Mucosa of stomach (tissue), 1 donor: ENCODE results near the gene LAS1L.
"Not testable (repeated sequence)": the region's sequence is repeated elsewhere in the genome, so short reads cannot be mapped to it uniquely, and the experiment has no call there.

ENCODE experiments used
- H3K27me3 ChIP-seq: one replicate; pipeline ENCODE4 v1.7.0; 2013; ENCODE audit warnings: mild to moderate bottlenecking, low read length; ENCODE audit not compliant: control insufficient read depth, insufficient read depth
- H3K36me3 ChIP-seq: one replicate; pipeline ENCODE4 v1.7.0; 2013; ENCODE audit warnings: low read length; ENCODE audit not compliant: control insufficient read depth, insufficient read depth
- H3K4me1 ChIP-seq: one replicate; pipeline ENCODE4 v1.7.0; 2013; ENCODE audit warnings: mild to moderate bottlenecking, low read length; ENCODE audit not compliant: control insufficient read depth, insufficient read depth
- H3K4me3 ChIP-seq: one replicate; pipeline ENCODE4 v1.7.0; 2013; ENCODE audit warnings: low read length
- H3K9ac ChIP-seq: one replicate; pipeline ENCODE4 v1.7.0; 2013; ENCODE audit warnings: mild to moderate bottlenecking, low read length, moderate library complexity
- H3K9me3 ChIP-seq: one replicate; pipeline ENCODE4 v1.7.0; 2013; ENCODE audit warnings: mild to moderate bottlenecking, low read length, moderate library complexity; ENCODE audit not compliant: control insufficient read depth
- donor health status: Pancreatic carcinoma.

Gene LAS1L

DNA sequence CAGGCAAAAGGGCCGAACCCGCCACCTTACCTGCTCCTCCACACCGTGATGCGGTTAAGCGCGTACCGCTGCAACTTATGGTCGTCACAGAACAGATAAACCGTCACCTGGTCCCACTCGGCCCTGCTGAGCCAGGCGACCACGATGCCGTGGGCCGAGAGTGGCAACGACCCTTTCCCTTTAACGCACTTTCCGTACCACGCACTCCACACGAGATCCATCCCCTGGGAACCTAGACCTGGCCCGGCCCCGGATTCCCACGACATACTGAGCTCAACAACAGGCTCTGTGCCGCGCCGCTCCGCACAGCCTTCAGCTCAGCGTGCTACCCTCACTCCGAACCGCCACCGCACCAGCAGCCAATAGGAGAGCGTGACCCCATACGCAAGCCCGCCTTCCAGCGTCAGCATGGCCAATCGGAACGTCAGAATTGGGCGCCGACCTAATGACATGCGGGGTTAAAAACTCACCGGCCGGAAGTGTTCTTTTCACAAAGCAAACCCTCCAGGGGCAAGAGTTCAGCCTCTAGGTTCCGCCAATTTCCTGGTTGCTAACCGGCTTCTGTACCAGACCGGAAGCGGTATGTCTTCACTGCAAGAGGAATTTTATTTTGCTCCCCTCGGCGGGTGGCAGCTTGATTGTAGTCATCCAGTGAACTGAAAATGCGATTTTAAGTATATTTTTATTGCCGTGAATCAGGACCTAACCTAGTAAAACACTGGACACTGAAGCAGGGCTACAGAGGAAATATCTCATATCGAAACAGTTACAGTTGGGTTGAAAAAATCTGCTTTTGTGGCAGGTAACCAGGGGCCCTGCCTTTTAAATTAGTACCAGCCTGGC is at the start of gene LAS1L:
Gene LAS1L, minus strand, starts transcription at position 338 of the 843 bp plus-strand sequence. Its CDS starts 72 bp downstream, at position 266.
- H3K9ac ChIP-seq, result peak within 1 kb of the TSS; percentile 72
- no peaks in the 10 kb centered on the region for H3K4me1 ChIP-seq
- H3K4me3 ChIP-seq, result peak within 1 kb of the TSS; percentile 67
- H3K9me3 ChIP-seq, result no peaks in the 10 kb centered on the region
- no peaks in the 10 kb centered on the region for H3K27me3 ChIP-seq
- no peaks in the 10 kb centered on the region for H3K36me3 ChIP-seq

DNA sequence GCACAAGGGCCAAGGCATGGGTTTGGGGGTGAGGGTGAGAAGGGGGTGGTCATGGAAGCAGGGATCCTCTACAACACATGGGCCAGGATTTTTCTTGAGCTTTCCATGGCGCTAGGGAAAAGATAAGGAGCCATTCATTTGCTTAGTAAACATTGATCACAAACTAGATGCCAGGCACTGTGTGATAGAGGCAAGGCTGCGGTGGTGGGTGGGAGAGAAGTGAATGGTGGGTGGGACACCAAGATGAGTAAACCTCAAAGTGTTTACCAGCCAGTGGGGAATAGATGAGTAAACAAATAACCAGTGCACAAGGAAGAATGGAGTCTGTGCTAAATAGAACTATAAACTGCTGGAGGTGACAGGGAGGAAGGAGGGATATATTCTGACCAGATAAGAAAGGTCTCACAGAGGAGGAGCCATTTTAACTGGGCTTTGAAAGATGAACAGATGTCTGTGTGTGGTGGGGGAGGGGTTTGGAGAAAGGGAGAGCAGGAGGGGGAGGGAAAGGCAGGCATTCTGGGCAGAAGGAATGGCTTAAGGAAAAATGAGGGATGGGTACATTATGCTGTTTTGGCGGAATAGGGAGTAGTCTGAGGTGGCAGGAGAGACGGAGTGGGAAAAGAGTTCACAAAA is 48.0 kb upstream of the LAS1L start:
- Histone ChIP-seq H3K36me3 (no peaks in the 10 kb centered on the region), H3K4me1 (peaks cover 7% of the 10 kb centered on the region), H3K27me3 (no peaks in the 10 kb centered on the region), H3K9ac (no peak overlapping the region), H3K9me3 (no peaks in the 10 kb centered on the region), H3K4me3 (no peak overlapping the region)

DNA sequence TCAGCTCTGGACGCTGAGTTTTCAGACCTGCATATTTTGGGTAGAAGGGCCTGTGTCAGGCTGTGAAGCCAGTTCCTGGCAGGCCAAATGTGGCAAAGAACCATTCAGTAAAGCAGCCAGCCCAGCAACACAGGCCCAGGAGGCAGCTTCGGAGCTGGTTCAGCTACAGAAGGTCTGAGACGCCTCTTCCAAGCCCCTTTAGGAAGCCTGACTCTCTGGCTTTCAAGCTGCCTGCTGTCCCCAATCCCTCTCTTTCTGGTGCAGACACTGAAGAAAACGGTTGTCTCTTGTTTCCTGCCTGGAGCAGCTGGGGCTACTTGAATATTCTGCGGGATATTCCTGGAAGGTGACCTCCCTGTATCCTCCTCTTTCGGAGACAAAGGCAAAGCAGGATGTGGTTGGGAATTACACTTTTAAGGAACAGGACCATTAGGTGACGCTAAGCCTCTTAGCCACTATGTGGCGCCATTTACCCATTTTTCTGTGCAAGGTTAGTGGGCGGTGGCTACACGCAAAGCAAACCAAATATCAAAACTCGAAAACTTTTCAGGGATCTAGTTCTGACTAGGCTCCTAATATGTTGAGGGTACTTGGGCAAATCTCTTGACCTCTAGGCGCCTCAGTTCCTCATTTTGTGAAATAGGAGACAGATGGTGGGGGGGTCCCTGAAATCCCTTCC is 47.2 kb upstream of the LAS1L start:
- H3K9ac ChIP-seq, result no peak overlapping the region
- H3K4me1 ChIP-seq, result peaks cover 5% of the 10 kb centered on the region
- H3K4me3 ChIP-seq, result no peak overlapping the region
- no peaks in the 10 kb centered on the region for H3K27me3 ChIP-seq
- no peaks in the 10 kb centered on the region for H3K36me3 ChIP-seq
- no peaks in the 10 kb centered on the region for H3K9me3 ChIP-seq

DNA sequence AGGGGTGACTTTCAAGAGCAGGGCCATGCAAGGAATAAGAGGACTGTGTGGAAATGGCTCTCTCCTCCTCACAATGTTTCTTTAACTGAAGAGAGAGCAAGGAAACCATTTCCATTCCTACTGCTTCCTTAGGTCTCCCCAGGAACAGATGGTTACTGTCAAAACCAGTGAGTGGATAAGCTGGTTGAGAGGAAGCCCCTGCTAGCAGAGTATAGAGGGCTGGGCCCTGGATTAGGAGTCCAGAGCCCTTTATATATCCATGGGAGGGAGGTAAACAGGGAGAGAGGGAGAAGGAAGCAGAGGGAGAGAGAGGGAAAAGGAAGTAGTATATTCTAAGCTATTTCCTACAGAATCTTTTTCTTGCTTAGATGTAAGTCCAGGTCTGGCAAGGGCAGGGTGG is 43.8 kb upstream of the LAS1L start:
- H3K27me3 ChIP-seq, result no peaks in the 10 kb centered on the region
- H3K9me3 ChIP-seq, result no peaks in the 10 kb centered on the region

DNA sequence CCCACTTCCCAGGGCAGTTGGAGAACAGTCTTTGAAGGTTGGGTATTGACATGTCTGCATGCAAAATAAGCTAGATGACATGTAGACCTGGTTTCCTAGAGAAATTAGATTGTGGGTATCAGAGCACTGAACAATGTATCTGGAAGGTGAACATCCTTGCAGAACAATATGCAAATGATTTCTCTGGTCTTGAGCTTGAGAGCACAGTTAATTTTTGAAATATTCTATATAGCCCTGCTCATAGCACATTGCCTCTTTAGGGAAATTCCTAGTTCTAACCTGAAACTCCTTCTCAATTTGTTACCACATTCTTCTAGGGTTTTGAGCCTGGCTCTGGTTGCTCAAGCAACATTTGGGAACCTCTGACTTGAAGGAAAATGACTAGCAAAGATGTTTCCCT is 41.6 kb upstream of the LAS1L start:
- Histone ChIP-seq H3K9ac (no peak overlapping the region), H3K4me3 (no peak overlapping the region), H3K4me1 (no peaks in the 10 kb centered on the region), H3K36me3 (no peaks in the 10 kb centered on the region), H3K9me3 (no peaks in the 10 kb centered on the region), H3K27me3 (no peaks in the 10 kb centered on the region)

More for the DNA sequence above, 43.8 kb upstream of the LAS1L start:
- Histone ChIP-seq H3K36me3 (no peaks in the 10 kb centered on the region), H3K9ac (no peak overlapping the region), H3K4me3 (no peak overlapping the region), H3K4me1 (peaks cover 5% of the 10 kb centered on the region)

DNA sequence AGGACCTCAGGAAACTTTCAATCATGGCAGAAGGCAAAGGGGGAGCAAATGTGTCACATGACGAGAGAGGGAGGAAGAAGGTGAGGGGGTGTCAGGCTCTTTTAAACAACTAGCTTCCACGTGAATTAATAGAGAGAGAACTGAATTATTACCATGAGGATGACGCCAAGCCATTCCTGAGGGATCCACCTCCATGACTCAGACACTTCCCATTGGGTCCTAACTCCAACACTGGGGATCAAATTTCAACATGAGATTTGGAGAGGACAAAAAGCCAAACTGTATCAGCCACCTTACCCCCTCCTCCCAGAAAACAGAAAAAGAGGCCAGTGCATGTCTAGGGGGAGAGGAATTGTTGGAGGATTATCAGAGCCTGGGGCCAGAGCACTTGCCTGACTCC is 40.4 kb upstream of the LAS1L start:
- H3K4me1 ChIP-seq, result no peaks in the 10 kb centered on the region
- H3K9ac ChIP-seq, result no peak overlapping the region
- H3K4me3 ChIP-seq, result no peak overlapping the region
- H3K27me3 ChIP-seq, result no peaks in the 10 kb centered on the region
- no peaks in the 10 kb centered on the region for H3K9me3 ChIP-seq
- H3K36me3 ChIP-seq, result no peaks in the 10 kb centered on the region

DNA sequence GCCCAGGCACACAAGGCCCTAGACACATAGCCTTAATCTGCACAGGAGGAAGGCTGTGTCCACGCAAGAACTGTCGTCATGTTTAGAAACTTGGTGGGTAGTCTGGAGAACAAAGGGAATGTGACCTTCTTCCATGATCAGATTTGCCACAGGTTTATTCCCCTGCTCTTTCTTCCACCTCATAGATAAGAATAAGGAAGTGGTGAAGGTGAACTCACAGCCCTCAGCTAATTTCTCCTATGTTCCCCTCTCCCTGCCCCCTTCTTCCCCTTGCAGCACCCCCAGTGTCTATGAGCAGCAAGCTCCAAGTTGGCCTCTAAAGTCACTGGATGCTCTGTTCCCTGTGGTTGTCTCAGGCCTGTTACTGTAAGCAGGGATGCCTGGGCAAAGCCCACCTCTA is 39.8 kb upstream of the LAS1L start:
- no peaks in the 10 kb centered on the region for H3K4me1 ChIP-seq
- no peaks in the 10 kb centered on the region for H3K27me3 ChIP-seq
- no peaks in the 10 kb centered on the region for H3K36me3 ChIP-seq
- no peak overlapping the region for H3K4me3 ChIP-seq
- H3K9ac ChIP-seq, result no peak overlapping the region
- no peaks in the 10 kb centered on the region for H3K9me3 ChIP-seq

DNA sequence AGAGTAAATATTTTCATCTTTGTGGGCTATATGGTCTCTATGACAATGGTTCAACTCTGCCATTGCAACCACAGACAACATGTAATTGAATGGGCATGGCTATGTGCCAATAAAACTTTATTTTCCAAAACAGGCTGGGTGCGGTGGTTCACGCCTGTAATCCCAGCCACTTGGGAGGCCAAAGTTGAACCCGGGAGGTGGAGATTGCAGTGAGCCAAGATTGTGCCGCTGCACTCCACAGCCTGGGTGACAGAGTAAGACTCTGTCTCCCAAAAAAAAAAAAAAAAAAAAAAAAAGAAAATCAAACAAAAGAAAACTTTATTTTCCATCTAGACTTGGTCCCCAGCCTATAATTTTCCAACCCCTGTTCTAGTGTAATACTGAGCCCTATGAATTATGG is 38.4 kb upstream of the LAS1L start:
- no peaks in the 10 kb centered on the region for H3K4me1 ChIP-seq
- H3K4me3 ChIP-seq, result no peak overlapping the region
- no peaks in the 10 kb centered on the region for H3K9me3 ChIP-seq
- H3K27me3 ChIP-seq, result no peaks in the 10 kb centered on the region
- H3K9ac ChIP-seq, result no peak overlapping the region
- no peaks in the 10 kb centered on the region for H3K36me3 ChIP-seq

DNA sequence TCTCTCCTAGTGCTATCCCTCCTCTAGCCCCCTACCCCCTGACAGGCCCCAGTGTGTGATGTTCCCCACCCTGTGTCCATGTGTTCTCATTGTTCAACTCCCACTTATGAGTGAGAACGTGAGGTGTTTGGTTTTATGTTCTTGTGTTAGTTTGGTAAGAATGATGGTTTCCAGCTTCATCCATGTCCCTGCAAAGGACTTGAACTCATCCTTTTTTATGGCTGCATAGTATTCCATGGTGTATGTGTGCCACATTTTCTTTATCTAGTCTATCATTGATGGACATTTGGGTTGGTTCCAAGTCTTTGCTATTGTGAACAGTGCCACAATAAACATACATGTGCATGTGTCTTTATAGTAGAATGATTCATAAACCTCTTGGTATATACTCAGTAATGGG is 28.3 kb upstream of the LAS1L start:
- H3K4me1 ChIP-seq, H3K4me3 ChIP-seq, H3K9ac ChIP-seq, H3K27me3 ChIP-seq, H3K9me3 ChIP-seq, H3K36me3 ChIP-seq: not testable (repeated sequence)

DNA sequence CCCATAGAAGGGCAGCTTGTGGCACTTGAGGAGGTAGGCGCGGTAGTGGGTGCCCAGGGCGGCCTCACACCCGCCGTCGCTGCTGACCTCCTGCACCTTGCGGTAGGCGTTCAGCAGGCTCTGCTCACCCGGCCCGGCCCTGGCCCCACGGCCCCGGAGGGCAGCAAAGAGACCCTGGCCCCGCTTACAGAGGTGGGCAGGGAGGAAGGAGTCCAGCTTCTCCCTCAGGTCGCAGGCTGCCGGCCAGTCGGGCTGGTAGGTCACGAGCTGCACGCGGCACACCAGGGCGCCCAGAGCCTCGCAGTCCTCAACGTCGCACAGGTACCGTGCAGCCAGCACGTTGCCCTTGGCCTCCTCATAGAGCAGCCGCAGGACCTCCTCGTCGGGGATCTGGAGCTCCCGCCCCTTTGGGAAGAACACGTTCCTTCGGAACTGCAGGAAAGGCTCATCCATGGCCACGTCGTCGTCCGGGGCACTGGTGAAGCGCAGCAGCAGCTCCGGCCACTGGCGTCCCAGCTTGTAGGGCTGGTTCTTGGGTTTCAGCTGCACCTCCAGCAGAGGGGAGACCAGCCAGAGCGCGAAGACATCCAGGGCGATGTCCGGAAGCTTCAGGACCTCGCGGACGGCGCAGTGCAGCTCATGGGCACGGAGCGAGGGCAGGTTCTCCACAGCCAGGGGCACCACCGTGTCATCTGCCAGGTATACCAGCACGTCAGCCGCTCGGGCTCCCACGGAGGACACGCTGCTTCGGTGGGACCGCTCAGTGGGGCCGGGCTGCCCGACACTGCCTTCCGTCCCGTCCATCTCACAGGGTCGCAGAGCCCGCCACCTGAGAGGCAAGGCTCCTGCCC is 17.1 kb upstream of the LAS1L start:
- H3K4me1 ChIP-seq, result no peaks in the 10 kb centered on the region
- H3K4me3 ChIP-seq, result no peak overlapping the region
- H3K27me3 ChIP-seq, result no peaks in the 10 kb centered on the region
- H3K9me3 ChIP-seq, result no peaks in the 10 kb centered on the region
- no peak overlapping the region for H3K9ac ChIP-seq
- H3K36me3 ChIP-seq, result no peaks in the 10 kb centered on the region

DNA sequence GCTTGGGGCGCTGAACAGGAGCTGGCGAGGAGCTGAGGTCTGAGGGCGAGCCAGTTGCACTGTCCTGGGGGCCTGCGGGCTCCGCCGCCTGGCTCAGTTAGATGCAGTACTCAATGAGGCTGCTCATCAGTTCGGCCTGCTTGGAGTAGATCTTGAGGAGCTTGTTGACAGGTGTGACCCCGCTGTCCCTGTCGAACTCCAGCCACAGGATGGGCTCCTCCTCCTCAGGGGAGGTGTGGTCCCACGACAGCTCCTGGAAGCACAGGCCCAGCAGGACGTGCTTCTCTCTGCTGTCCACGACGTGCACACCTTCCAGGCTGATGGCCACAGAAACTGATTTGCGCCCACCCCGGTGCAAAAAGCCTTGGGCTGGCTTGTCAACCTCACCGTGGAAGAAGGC is 16.5 kb upstream of the LAS1L start:
- Histone ChIP-seq H3K27me3 (no peaks in the 10 kb centered on the region), H3K9me3 (no peaks in the 10 kb centered on the region), H3K4me3 (no peak overlapping the region), H3K36me3 (no peaks in the 10 kb centered on the region), H3K4me1 (no peaks in the 10 kb centered on the region), H3K9ac (no peak overlapping the region)
